ENCODE data around the gene TIFAB.

- TF ChIP-seq YY1 (IDR thresholded peaks at IDR 0.05; ENCODE audit: insufficient read depth, insufficient read length) = no peak
- TF ChIP-seq ZNF274 (IDR thresholded peaks at IDR 0.05; ENCODE audit: low read depth, low read length) = no peak
Measured at GRCh38 chr5:135426102-135427082, 25.8 kb downstream of the TIFAB start.
